Tibial artery (tissue), 4 donors: ENCODE measurements around the gene ELMOD1.

ENCODE experiments used
- DNase-seq, 2 donors: peaks; one replicate each; pipeline ENCODE4 v3.0.0-alpha.2; 2019
- H3K27ac ChIP-seq, 2 donors: fragments of 200-600 bp; sonication (generic) in 1 of 2; 1 replicate in 1 of 2; 2 replicates in 1 of 2; pipeline ENCODE4 v1.5.1; 2018 to 2019; ENCODE audit warnings: mild to moderate bottlenecking in 1 of 2
- H3K27me3 ChIP-seq, 2 donors: fragments of 200-600 bp; sonication (generic) in 1 of 2; one replicate each; pipeline versions ENCODE4 v1.5.1 to v1.6.0; 2016 to 2019
- H3K36me3 ChIP-seq, 3 donors: fragments of 200-600 bp; sonication (generic) in 2 of 3; one replicate each; pipeline ENCODE4 v1.5.1; 2016 to 2019; ENCODE audit warnings: mild to moderate bottlenecking in 2 of 3
- H3K4me1 ChIP-seq, 4 donors: fragments of 200-600 bp; sonication (generic) in 2 of 4; 1 replicate in 3 of 4; 2 replicates in 1 of 4; pipeline ENCODE4 v1.5.1; 2016 to 2019
- H3K4me3 ChIP-seq, 2 donors: fragments of 200-600 bp; sonication (generic) in 1 of 2; 1 replicate in 1 of 2; 2 replicates in 1 of 2; pipeline ENCODE4 v1.5.1; 2018 to 2019; ENCODE audit warnings: mild to moderate bottlenecking in 2 of 2
- H3K9me3 ChIP-seq, 3 donors: fragments of 200-600 bp; sonication (generic) in 1 of 3; one replicate each; pipeline ENCODE4 v1.5.1; 2016 to 2019
- CTCF ChIP-seq, 2 experiments: fragments of 200-600 bp in 1 of 2; fragments of 450-650 bp in 1 of 2; IDR thresholded peaks; one replicate each; pipeline ENCODE4 v1.5.1; 2017 to 2019; ENCODE audit warnings: antibody characterized with exemption in 2 of 2, mild to moderate bottlenecking in 1 of 2, moderate library complexity in 1 of 2
- intact Hi-C: fragments of 100-400 bp; cut with DNase I; formaldehyde crosslinking; loops from one replicate; pipeline ENCODE4 v1.15.0; 2023; ENCODE audit warnings: low total_unique reads

The ELMOD1 gene

GRCh38 chr11:107708792-107709191 lies 117.8 kb downstream of the ELMOD1 start:
- H3K36me3 ChIP-seq, result no peaks in the 10 kb centered on the region
- no peaks in the 10 kb centered on the region for H3K9me3 ChIP-seq
- H3K27me3 ChIP-seq, result peaks cover 0 to 3% of the 10 kb centered on the region in 2 donors
- H3K4me1 ChIP-seq, result no peaks in the 10 kb centered on the region
- DNase-seq, result no peak
- no peak overlapping the region for H3K27ac ChIP-seq
- intact Hi-C loops, result no loop called here
- TF ChIP-seq CTCF (IDR thresholded peaks at IDR 0.05), result no peak
- no peak overlapping the region for H3K4me3 ChIP-seq

GRCh38 chr11:107710301-107710700 lies 119.4 kb downstream of the ELMOD1 start:
- H3K4me1 ChIP-seq, result no peaks in the 10 kb centered on the region
- intact Hi-C loops, result no loop called here

DNA sequence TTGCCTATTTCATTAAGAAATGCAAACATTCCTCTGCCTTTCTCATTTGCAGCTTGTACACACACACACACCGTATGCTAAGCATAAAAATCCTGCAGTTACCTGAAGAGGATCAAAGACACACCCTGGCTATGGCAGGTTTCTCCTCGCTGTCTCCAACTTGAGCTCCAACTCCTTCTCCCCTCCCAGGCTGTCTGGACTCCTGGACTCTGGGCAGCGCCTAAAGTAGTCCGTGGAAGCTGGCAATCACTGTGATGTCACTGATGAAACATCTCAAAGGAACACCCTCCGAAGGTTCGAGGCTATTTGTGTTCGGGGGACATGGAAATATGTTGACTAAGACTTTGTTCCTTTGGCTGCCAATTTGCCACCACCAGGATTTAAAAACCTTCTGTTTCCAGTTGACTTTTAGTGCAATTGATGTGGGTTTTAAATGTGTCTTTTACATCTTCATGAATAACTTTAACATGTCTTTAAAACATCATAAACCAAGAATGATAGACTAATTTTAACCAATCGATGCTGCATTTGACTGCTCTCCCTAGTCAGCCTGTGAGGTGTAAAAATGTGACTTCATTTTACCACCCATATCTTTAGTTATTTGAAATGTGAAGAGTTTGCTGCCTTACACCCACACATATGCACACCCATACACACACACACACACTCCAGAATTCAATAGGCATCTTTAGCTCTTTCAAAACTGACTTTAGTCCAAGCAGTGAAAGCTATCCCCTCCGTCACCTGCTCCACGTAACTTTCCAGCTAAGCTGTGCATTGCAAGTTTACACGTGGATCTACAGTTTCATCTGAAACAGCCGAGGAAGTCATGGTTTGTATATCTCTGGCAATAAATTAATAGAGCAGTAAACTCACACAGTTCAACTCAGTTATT lies 121.2 kb downstream of the ELMOD1 start, which contains the start of gene SLN:
SLN (minus strand) TSS at position 196 of the 895 bp plus-strand sequence.
- Histone ChIP-seq H3K4me3 (no peak within 1 kb of the TSS), H3K4me1 (no peaks in the 10 kb centered on the region), H3K36me3 (no peaks in the 10 kb centered on the region), H3K9me3 (no peaks in the 10 kb centered on the region), H3K27ac (no peak within 1 kb of the TSS), H3K27me3 (peaks cover 0 to 3% of the 10 kb centered on the region in 2 donors)
- intact Hi-C loops, result no loop called here
- no peak for TF ChIP-seq CTCF (IDR thresholded peaks at IDR 0.05)
- no peak for DNase-seq

More at GRCh38 chr11:107710301-107710700, 119.4 kb downstream of the ELMOD1 start:
- Histone ChIP-seq H3K4me3 (no peak overlapping the region), H3K27me3 (peaks cover 0 to 3% of the 10 kb centered on the region in 2 donors), H3K36me3 (no peaks in the 10 kb centered on the region), H3K27ac (no peak overlapping the region), H3K9me3 (no peaks in the 10 kb centered on the region)
- DNase-seq, result no peak
- no peak for TF ChIP-seq CTCF (IDR thresholded peaks at IDR 0.05)

DNA sequence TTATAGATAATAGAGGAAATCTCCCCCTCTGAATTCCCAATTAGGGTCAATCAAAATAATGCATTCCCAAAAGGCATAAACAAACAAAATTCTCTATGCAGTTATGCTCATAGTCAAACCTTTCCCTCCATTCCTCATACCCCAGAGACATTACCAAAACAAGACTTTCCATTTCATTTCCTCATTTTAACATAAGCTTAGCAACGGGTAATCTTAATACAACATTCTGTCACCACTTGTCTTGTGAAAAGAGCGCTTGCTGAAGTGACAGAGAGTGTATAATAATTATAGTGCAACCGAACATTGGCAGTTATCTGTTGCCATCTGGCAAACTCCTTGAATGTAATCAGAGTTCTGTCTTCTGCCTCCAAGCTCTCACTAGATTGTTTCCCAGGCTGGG lies 122.1 kb downstream of the ELMOD1 start:
- H3K27me3 ChIP-seq, result peaks cover 0 to 3% of the 10 kb centered on the region in 2 donors
- no peak for DNase-seq
- no peak overlapping the region for H3K4me3 ChIP-seq
- H3K27ac ChIP-seq, result no peak overlapping the region
- H3K36me3 ChIP-seq, result no peaks in the 10 kb centered on the region
- TF ChIP-seq CTCF (IDR thresholded peaks at IDR 0.05), result no peak
- no peaks in the 10 kb centered on the region for H3K4me1 ChIP-seq
- intact Hi-C loops, result no loop called here
- no peaks in the 10 kb centered on the region for H3K9me3 ChIP-seq
